Right forelimb (tissue), 1 donor: ENCODE data around the gene SMYD3.

Experiments
- DNase-seq: peaks from one replicate; pipeline ENCODE4 v3.0.0-alpha.2; 2018

The SMYD3 gene

GRCh38 chr1:245877976-245878375 is 629.1 kb downstream of the SMYD3 start:
- no peak for DNase-seq

GRCh38 chr1:245876586-245876985 is 630.5 kb downstream of the SMYD3 start:
- no peak for DNase-seq

- no peak for DNase-seq
Measured at GRCh38 chr1:245875581-245876261, 631.4 kb downstream of the SMYD3 start.

- DNase-seq: peak; percentile 71
Measured at GRCh38 chr1:245874942-245875580, 632.0 kb downstream of the SMYD3 start.

GRCh38 chr1:245873883-245874671 is 633.0 kb downstream of the SMYD3 start:
- DNase-seq: no peak

GRCh38 chr1:245873068-245873467 is 634.0 kb downstream of the SMYD3 start:
- DNase-seq: no peak

- no peak for DNase-seq
Measured at GRCh38 chr1:245872475-245872874, 634.6 kb downstream of the SMYD3 start.

GRCh38 chr1:245871915-245872314 is 635.2 kb downstream of the SMYD3 start:
- DNase-seq: no peak

GRCh38 chr1:245871191-245871590 is 635.9 kb downstream of the SMYD3 start:
- no peak for DNase-seq

- DNase-seq: no peak
Measured at GRCh38 chr1:245870698-245871097, 636.4 kb downstream of the SMYD3 start.

- no peak for DNase-seq
Measured at GRCh38 chr1:245869847-245870246, 637.2 kb downstream of the SMYD3 start.

- no peak for DNase-seq
Measured at GRCh38 chr1:245867738-245868137, 639.3 kb downstream of the SMYD3 start.

- DNase-seq: no peak
Measured at GRCh38 chr1:245864872-245865271, 642.2 kb downstream of the SMYD3 start.

GRCh38 chr1:245863566-245864184 is 643.4 kb downstream of the SMYD3 start:
- DNase-seq: no peak

GRCh38 chr1:245862812-245863540 is 644.1 kb downstream of the SMYD3 start:
- no peak for DNase-seq

GRCh38 chr1:245860657-245861544 is 646.2 kb downstream of the SMYD3 start:
- no peak for DNase-seq

GRCh38 chr1:245859493-245860114 is 647.5 kb downstream of the SMYD3 start:
- DNase-seq: no peak

GRCh38 chr1:245858722-245859492 is 648.2 kb downstream of the SMYD3 start:
- DNase-seq: no peak

- DNase-seq: no peak
Measured at GRCh38 chr1:245858022-245858721, 648.9 kb downstream of the SMYD3 start.
